Measurements from ENCODE around the gene RAP1GAP.

DNA sequence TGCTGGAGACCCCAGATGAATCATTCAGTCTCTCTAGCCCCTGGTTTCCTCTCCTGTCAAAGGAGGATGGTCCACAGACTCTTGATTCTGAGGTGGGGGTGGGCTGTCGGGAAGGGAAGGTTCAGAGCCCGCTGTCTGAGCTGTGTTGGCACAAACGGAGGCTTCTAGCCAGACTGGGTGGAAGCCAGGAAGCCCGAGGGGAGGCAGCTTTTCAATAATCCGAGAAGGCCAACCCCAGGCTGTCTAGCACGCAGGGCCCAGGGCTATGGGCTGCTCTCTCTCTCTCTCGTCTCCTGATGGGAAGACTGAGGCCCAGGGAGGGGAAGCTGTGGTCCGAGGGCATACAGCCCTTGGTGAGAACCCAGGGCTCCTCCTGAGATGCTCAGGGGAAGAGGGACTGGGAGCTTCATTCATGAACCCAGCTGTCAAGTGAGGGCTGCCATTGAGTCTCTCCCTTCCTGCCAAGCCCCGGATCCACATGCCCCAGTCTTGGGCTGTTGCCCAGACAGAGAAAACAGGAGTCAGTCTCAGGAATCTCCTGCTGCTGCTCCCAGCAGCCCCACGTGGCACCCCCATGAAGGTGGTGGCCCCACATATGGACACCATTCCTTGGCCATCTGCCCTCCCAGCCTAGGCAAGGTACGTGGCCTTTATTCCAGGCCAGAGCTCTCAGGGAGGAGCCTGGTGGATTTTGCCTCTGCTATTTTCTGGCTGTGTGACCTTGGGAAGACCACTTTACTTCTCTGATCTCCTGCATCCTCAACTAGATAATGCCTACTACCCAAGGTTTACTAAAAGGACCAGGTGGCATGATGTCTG is 44.4 kb downstream of the RAP1GAP start:
- TF ChIP-seq, protein P1, sequence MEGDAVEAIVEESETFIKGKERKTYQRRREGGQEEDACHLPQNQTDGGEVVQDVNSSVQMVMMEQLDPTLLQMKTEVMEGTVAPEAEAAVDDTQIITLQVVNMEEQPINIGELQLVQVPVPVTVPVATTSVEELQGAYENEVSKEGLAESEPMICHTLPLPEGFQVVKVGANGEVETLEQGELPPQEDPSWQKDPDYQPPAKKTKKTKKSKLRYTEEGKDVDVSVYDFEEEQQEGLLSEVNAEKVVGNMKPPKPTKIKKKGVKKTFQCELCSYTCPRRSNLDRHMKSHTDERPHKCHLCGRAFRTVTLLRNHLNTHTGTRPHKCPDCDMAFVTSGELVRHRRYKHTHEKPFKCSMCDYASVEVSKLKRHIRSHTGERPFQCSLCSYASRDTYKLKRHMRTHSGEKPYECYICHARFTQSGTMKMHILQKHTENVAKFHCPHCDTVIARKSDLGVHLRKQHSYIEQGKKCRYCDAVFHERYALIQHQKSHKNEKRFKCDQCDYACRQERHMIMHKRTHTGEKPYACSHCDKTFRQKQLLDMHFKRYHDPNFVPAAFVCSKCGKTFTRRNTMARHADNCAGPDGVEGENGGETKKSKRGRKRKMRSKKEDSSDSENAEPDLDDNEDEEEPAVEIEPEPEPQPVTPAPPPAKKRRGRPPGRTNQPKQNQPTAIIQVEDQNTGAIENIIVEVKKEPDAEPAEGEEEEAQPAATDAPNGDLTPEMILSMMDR (IDR thresholded peaks at IDR 0.05; ENCODE audit: poor library complexity, severe bottlenecking) = no peak
- TF ChIP-seq SMC3 (conservative IDR thresholded peaks at IDR 0.05; ENCODE audit: poor library complexity) (no peak), RAD21 (conservative IDR thresholded peaks at IDR 0.05) (no peak), EP300 (conservative IDR thresholded peaks at IDR 0.05; ENCODE audit: poor library complexity, severe bottlenecking) (no peak), POLR2AphosphoS5 (IDR thresholded peaks at IDR 0.05) (no peak)
- TF ChIP-seq, protein P2, sequence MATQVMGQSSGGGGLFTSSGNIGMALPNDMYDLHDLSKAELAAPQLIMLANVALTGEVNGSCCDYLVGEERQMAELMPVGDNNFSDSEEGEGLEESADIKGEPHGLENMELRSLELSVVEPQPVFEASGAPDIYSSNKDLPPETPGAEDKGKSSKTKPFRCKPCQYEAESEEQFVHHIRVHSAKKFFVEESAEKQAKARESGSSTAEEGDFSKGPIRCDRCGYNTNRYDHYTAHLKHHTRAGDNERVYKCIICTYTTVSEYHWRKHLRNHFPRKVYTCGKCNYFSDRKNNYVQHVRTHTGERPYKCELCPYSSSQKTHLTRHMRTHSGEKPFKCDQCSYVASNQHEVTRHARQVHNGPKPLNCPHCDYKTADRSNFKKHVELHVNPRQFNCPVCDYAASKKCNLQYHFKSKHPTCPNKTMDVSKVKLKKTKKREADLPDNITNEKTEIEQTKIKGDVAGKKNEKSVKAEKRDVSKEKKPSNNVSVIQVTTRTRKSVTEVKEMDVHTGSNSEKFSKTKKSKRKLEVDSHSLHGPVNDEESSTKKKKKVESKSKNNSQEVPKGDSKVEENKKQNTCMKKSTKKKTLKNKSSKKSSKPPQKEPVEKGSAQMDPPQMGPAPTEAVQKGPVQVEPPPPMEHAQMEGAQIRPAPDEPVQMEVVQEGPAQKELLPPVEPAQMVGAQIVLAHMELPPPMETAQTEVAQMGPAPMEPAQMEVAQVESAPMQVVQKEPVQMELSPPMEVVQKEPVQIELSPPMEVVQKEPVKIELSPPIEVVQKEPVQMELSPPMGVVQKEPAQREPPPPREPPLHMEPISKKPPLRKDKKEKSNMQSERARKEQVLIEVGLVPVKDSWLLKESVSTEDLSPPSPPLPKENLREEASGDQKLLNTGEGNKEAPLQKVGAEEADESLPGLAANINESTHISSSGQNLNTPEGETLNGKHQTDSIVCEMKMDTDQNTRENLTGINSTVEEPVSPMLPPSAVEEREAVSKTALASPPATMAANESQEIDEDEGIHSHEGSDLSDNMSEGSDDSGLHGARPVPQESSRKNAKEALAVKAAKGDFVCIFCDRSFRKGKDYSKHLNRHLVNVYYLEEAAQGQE (IDR thresholded peaks at IDR 0.05; ENCODE audit: borderline replicate concordance) = no peak

Data from neural cell (in vitro differentiated cells).